ENCODE measurements around the gene CLK3. TPM values are rescaled to one million over a fixed set of nuclear protein-coding genes. Genes with fewer than 3 reads are reported as not detected.

CLK3 gene
- total and polyA plus RNA-seq, 2 donors (not counting 1 experiment from before 2014, with no cell fraction given): 176 to 350 TPM

DNA sequence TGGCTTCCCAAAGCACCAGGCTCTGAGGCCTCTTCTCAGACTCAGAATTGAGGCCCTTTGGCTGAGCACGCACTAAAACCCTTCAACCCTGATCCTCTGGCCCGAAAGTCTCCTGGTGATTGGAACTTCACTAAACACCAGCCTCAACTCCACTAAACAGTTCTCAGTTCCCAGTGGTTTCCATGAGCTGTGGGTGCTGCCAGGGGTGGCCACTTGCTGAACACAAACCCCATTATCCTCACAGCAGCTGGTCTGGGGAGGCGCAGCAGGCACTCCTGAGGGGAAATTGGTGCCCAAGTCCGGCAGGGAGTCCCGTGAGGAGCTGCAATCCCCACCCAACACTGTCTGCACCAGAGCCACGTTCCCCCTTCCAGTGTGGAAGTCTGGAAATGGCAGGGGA is 3.8 kb upstream of the CLK3 start:
- no peaks in the 10 kb centered on the region for H3K27me3 Mint-ChIP-seq
- H3K27ac ChIP-seq (ENCODE audit: low read length in 2 of 2): no peak overlapping the region
- no peak for DNase-seq
- no peaks in the 10 kb centered on the region for H3K36me3 ChIP-seq (replicated peaks in 1 of 2; ENCODE audit: control extremely low read depth in 1 of 2, control insufficient read depth in 1 of 2, extremely low read depth in 1 of 2, insufficient read depth in 2 of 2, low read length in 1 of 2)
- no peak for ATAC-seq (ENCODE audit: low read depth)
- peaks cover 19% of the 10 kb centered on the region for H3K79me2 ChIP-seq (ENCODE audit: control insufficient read depth, insufficient read depth, low read length)
- H3K9me3 ChIP-seq (ENCODE audit: control extremely low read depth in 1 of 3, control insufficient read depth in 2 of 3, insufficient read depth in 1 of 3, low read length in 2 of 3): no peaks in the 10 kb centered on the region
- ChIA-PET POLR2A (interaction anchor here (1.1 to 1.8 kb wide), 2 partner anchors 66 to 71 kb away, joined by 4 read pairs; partner anchors contain the start of gene ARID3B), CTCF (interaction anchor here (17.8 kb wide), 1 partner anchor 21 kb away, joined by 371 read pairs; no protein-coding TSS in a partner anchor)
- H3K4me3 ChIP-seq (ENCODE audit: control extremely low read depth in 1 of 5, extremely low read depth in 1 of 5, insufficient read depth in 1 of 5, low read depth in 2 of 5, low read length in 4 of 5): no peak overlapping the region
- TF ChIP-seq EZH2 (IDR thresholded peaks at IDR 0.05; ENCODE audit: borderline replicate concordance, insufficient read depth, low read depth, low read length, poor library complexity, severe bottlenecking): no peak
- TF ChIP-seq, protein P1, sequence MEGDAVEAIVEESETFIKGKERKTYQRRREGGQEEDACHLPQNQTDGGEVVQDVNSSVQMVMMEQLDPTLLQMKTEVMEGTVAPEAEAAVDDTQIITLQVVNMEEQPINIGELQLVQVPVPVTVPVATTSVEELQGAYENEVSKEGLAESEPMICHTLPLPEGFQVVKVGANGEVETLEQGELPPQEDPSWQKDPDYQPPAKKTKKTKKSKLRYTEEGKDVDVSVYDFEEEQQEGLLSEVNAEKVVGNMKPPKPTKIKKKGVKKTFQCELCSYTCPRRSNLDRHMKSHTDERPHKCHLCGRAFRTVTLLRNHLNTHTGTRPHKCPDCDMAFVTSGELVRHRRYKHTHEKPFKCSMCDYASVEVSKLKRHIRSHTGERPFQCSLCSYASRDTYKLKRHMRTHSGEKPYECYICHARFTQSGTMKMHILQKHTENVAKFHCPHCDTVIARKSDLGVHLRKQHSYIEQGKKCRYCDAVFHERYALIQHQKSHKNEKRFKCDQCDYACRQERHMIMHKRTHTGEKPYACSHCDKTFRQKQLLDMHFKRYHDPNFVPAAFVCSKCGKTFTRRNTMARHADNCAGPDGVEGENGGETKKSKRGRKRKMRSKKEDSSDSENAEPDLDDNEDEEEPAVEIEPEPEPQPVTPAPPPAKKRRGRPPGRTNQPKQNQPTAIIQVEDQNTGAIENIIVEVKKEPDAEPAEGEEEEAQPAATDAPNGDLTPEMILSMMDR (IDR thresholded peaks at IDR 0.05): no peak
- H3K4me2 ChIP-seq (replicated peaks; ENCODE audit: low read depth, low read length, poor library complexity, severe bottlenecking): no peak overlapping the region
- H3K4me1 ChIP-seq (ENCODE audit: control insufficient read depth in 2 of 2, insufficient read depth in 2 of 2, low read length in 2 of 2): peaks cover 9 to 21% of the 10 kb centered on the region in 2 donors
- H3K9ac ChIP-seq (ENCODE audit: low read length): no peak overlapping the region
- no peak overlapping the region for H3K4me3 Mint-ChIP-seq
- H3K27me3 ChIP-seq (replicated peaks in 1 of 4; ENCODE audit: control extremely low read depth in 1 of 4, control insufficient read depth in 3 of 4, insufficient read depth in 4 of 4, low read length in 3 of 4): no peaks in the 10 kb centered on the region
- H3K4me1 Mint-ChIP-seq: peaks cover 15% of the 10 kb centered on the region
- intact Hi-C loops (cut with micrococcal nuclease): no loop called here
- H3K27ac Mint-ChIP-seq: no peak overlapping the region
- H3K9me3 Mint-ChIP-seq (ENCODE audit: insufficient read depth): no peaks in the 10 kb centered on the region
- H4K20me1 ChIP-seq (ENCODE audit: control insufficient read depth, insufficient read depth, low read length, poor library complexity, severe bottlenecking): peaks cover 11% of the 10 kb centered on the region
- no peak overlapping the region for H2AFZ ChIP-seq (ENCODE audit: insufficient read depth, low read depth, low read length, poor library complexity, severe bottlenecking)
- WGBS (ENCODE audit: insufficient coverage): 100% methylated on average over 3 of the region's 6 CpGs

DNA sequence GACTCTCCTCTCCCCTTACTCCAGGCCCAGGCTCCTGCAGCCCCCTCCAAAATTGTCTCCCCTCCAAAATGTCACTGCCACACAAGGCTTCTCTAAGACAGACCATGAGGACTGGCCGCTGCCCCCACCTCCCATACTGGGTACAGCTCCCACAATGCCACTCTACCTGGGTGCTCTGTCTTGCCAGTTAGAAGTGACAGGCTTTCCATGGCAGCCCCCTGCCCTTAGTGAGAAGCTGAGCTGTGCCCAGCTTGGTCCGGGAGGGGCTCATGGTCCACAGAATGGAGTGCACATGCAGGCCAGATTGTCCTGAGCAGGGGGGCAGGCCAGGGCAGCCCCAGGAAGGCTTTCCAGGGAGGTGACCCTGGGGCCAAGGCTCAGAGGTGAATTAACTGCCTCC is 3.0 kb upstream of the CLK3 start:
- H3K36me3 ChIP-seq (replicated peaks in 1 of 2; ENCODE audit: control extremely low read depth in 1 of 2, control insufficient read depth in 1 of 2, extremely low read depth in 1 of 2, insufficient read depth in 2 of 2, low read length in 1 of 2): peaks cover 0 to 1% of the 10 kb centered on the region in 2 experiments
- no peaks in the 10 kb centered on the region for H3K9me3 Mint-ChIP-seq (ENCODE audit: insufficient read depth)
- peaks cover 17 to 29% of the 10 kb centered on the region in 2 donors for H3K4me1 ChIP-seq (ENCODE audit: control insufficient read depth in 2 of 2, insufficient read depth in 2 of 2, low read length in 2 of 2)
- peak overlapping the region; percentile 74 for H3K27ac Mint-ChIP-seq
- ChIA-PET CTCF (interaction anchor here (1.4 to 17.8 kb wide), 3 partner anchors 21 to 157 kb away, joined by 3 to 371 read pairs (median 17); no protein-coding TSS in a partner anchor), POLR2A (interaction anchor here (0.6 to 1.8 kb wide), 3 partner anchors 67 to 151 kb away, joined by 3 to 4 read pairs (median 4); partner anchors contain the start of gene ARID3B)
- intact Hi-C loops (cut with micrococcal nuclease): no loop called here
- H3K27me3 Mint-ChIP-seq: no peaks in the 10 kb centered on the region
- no peaks in the 10 kb centered on the region for H3K27me3 ChIP-seq (replicated peaks in 1 of 4; ENCODE audit: control extremely low read depth in 1 of 4, control insufficient read depth in 3 of 4, insufficient read depth in 4 of 4, low read length in 3 of 4)
- DNase-seq (no peak), ATAC-seq (ENCODE audit: low read depth) (no peak)
- H3K4me1 Mint-ChIP-seq: peaks cover 24% of the 10 kb centered on the region
- H4K20me1 ChIP-seq (ENCODE audit: control insufficient read depth, insufficient read depth, low read length, poor library complexity, severe bottlenecking): peaks cover 20% of the 10 kb centered on the region
- TF ChIP-seq, protein P1 (IDR thresholded peaks at IDR 0.05): no peak
- TF ChIP-seq EZH2 (IDR thresholded peaks at IDR 0.05; ENCODE audit: borderline replicate concordance, insufficient read depth, low read depth, low read length, poor library complexity, severe bottlenecking): no peak
- no peaks in the 10 kb centered on the region for H3K9me3 ChIP-seq (ENCODE audit: control extremely low read depth in 1 of 3, control insufficient read depth in 2 of 3, insufficient read depth in 1 of 3, low read length in 2 of 3)
- 92% methylated on average over 2 of the region's 2 CpGs for WGBS (ENCODE audit: insufficient coverage)
- peak overlapping the region; percentile 29 for H3K4me3 Mint-ChIP-seq
- no peak overlapping the region for H3K4me2 ChIP-seq (replicated peaks; ENCODE audit: low read depth, low read length, poor library complexity, severe bottlenecking)
- H3K79me2 ChIP-seq (ENCODE audit: control insufficient read depth, insufficient read depth, low read length): peaks cover 27% of the 10 kb centered on the region
- H3K4me3 ChIP-seq (ENCODE audit: control extremely low read depth in 1 of 5, extremely low read depth in 1 of 5, insufficient read depth in 1 of 5, low read depth in 2 of 5, low read length in 4 of 5): no peak overlapping the region
- H3K9ac ChIP-seq (ENCODE audit: low read length): no peak overlapping the region
- H2AFZ ChIP-seq (ENCODE audit: insufficient read depth, low read depth, low read length, poor library complexity, severe bottlenecking): no peak overlapping the region
- H3K27ac ChIP-seq (ENCODE audit: low read length in 2 of 2): no peak overlapping the region
